Activated CD8-positive, alpha-beta T cell treated with anti-CD3 and anti-CD28 coated beads for 36 hours (primary cell): ENCODE results near the gene SPOP. TPM values are rescaled to one million over a fixed set of nuclear protein-coding genes. Genes with fewer than 3 reads are reported as not detected.
"Not testable (repeated sequence)": the region's sequence is repeated elsewhere in the genome, so short reads cannot be mapped to it uniquely, and the experiment has no call there.

Experiments
- ATAC-seq: fragments of 200-7000 bp; cut with Tn5 transposase; one replicate; pipeline ENCODE4 v1.10.0; 2021; ENCODE audit warnings: mild to moderate bottlenecking, moderate library complexity
- CTCF ChIA-PET: fragments of 350-600 bp; sonication (Branson Sonifier 250); formaldehyde crosslinking; loops from one replicate; lab custom pipeline; 2021; ENCODE audit warnings: antibody characterized with exemption; lab: Charles Lee
- POLR2A ChIA-PET: fragments of 350-600 bp; sonication (Branson Sonifier 250); formaldehyde crosslinking; loops from one replicate; lab custom pipeline; 2021; ENCODE audit warnings: antibody characterized with exemption; lab: Charles Lee
- DNase-seq: peaks from one replicate; pipeline ENCODE4 v3.0.0-alpha.2; 2020
- H3K27ac Mint-ChIP-seq: one replicate; pipeline ENCODE4 v1.8.0; 2021; ENCODE audit warnings: mild to moderate bottlenecking, mixed read lengths
- H3K27me3 Mint-ChIP-seq: one replicate; pipeline ENCODE4 v1.8.0; 2021; ENCODE audit warnings: mixed read lengths
- H3K36me3 Mint-ChIP-seq: one replicate; pipeline ENCODE4 v1.8.0; 2021; ENCODE audit warnings: low read depth, mixed read lengths
- H3K4me1 Mint-ChIP-seq: one replicate; pipeline ENCODE4 v1.8.0; 2021; ENCODE audit warnings: low read depth, mixed read lengths
- H3K4me3 Mint-ChIP-seq: one replicate; pipeline ENCODE4 v1.8.0; 2021; ENCODE audit warnings: mild to moderate bottlenecking, moderate library complexity, mixed read lengths
- H3K9me3 Mint-ChIP-seq: one replicate; pipeline ENCODE4 v1.8.0; 2021; ENCODE audit warnings: mixed read lengths
- CTCF ChIP-seq: fragments of 200-600 bp; IDR thresholded peaks from one replicate; pipeline ENCODE4 v1.8.0; 2022; ENCODE audit warnings: antibody characterized with exemption, mild to moderate bottlenecking
- intact Hi-C: fragments of 100-400 bp; cut with micrococcal nuclease; formaldehyde crosslinking; loops from one replicate; pipeline ENCODE4 v1.10.0; 2022
- total RNA-seq, 2 experiments: library from RNA; stranded (reverse); gene quantifications; one replicate each; pipeline ENCODE4 v1.2.3, GENCODE V29; 2021

Gene SPOP
- total RNA-seq, 2 experiments from 2014 or later, result 61.6 to 63.5 TPM

GRCh38 chr17:49553676-49554335 is 124.1 kb downstream of the SPOP start:
- intact Hi-C loops, result loop anchor here (10.0 kb wide), 1 partner anchor 59 kb away; the partner anchor contains the start of gene NGFR
- H3K4me3 Mint-ChIP-seq, result no peak overlapping the region
- no peak for DNase-seq
- TF ChIP-seq CTCF, result no peak
- H3K4me1 Mint-ChIP-seq, result peaks cover 2% of the 10 kb centered on the region
- peaks cover 2% of the 10 kb centered on the region for H3K27me3 Mint-ChIP-seq
- POLR2A ChIA-PET, result no interaction called here
- no peak for ATAC-seq
- H3K27ac Mint-ChIP-seq, result no peak overlapping the region
- H3K36me3 Mint-ChIP-seq, result no peaks in the 10 kb centered on the region
- CTCF ChIA-PET, result interaction anchor here (0.9 to 2.3 kb wide), 4 partner anchors 13 to 142 kb away, joined by 3 to 8 read pairs (median 3); no protein-coding TSS in a partner anchor
- no peaks in the 10 kb centered on the region for H3K9me3 Mint-ChIP-seq

- ATAC-seq (no peak), DNase-seq (no peak)
- no peak overlapping the region for H3K27ac Mint-ChIP-seq
- no peak for TF ChIP-seq CTCF
- CTCF ChIA-PET, result interaction anchor here (1.2 to 2.3 kb wide), 3 partner anchors 26 to 144 kb away, joined by 3 to 9 read pairs (median 8); no protein-coding TSS in a partner anchor
- H3K4me1 Mint-ChIP-seq, result peaks cover 2% of the 10 kb centered on the region
- H3K4me3 Mint-ChIP-seq, result no peak overlapping the region
- H3K36me3 Mint-ChIP-seq, result no peaks in the 10 kb centered on the region
- intact Hi-C loops, result loop anchor here (10.0 kb wide), 1 partner anchor 57 kb away; the partner anchor contains the start of gene NGFR
- H3K27me3 Mint-ChIP-seq, result no peaks in the 10 kb centered on the region
- H3K9me3 Mint-ChIP-seq, result no peaks in the 10 kb centered on the region
- POLR2A ChIA-PET, result no interaction called here
These were observed 125.7 kb downstream of the SPOP start for GRCh38 chr17:49552070-49552751.

- Mint-ChIP-seq H3K9me3 (no peaks in the 10 kb centered on the region), H3K27ac (no peak overlapping the region), H3K4me3 (no peak overlapping the region), H3K27me3 (no peaks in the 10 kb centered on the region), H3K4me1 (peaks cover 2% of the 10 kb centered on the region), H3K36me3 (no peaks in the 10 kb centered on the region)
- POLR2A ChIA-PET, result interaction anchor here (0.9 kb wide), 1 partner anchor 14 kb away, joined by 3 read pairs; no protein-coding TSS in a partner anchor
- DNase-seq (no peak), ATAC-seq (no peak)
- CTCF ChIA-PET, result interaction anchor here (1.2 to 1.6 kb wide), 2 partner anchors 27 to 143 kb away, joined by 3 to 9 read pairs; no protein-coding TSS in a partner anchor
- intact Hi-C loops, result loop anchor here (10.0 kb wide), 1 partner anchor 57 kb away; the partner anchor contains the start of gene NGFR
- no peak for TF ChIP-seq CTCF
These were observed 126.5 kb downstream of the SPOP start for GRCh38 chr17:49551221-49552069.

- H3K36me3 Mint-ChIP-seq, H3K4me1 Mint-ChIP-seq, H3K9me3 Mint-ChIP-seq, DNase-seq, H3K4me3 Mint-ChIP-seq, H3K27ac Mint-ChIP-seq, H3K27me3 Mint-ChIP-seq, ATAC-seq, CTCF ChIA-PET: not testable (repeated sequence)
- POLR2A ChIA-PET, result interaction anchor here (0.9 kb wide), 1 partner anchor 15 kb away, joined by 3 read pairs; no protein-coding TSS in a partner anchor
- intact Hi-C loops, result loop anchor here (10.0 kb wide), 1 partner anchor 56 kb away; the partner anchor contains the start of gene NGFR
These were observed 127.1 kb downstream of the SPOP start for GRCh38 chr17:49550764-49551163.
